OCI-LY1 (cell line): ENCODE data around the gene VAV2.

Experiments
- H2AFZ ChIP-seq: fragments of 200-600 bp; sonication (generic), shearing (Covaris generic); 2 replicates; pipeline ENCODE4 v1.6.0; 2014; ENCODE audit warnings: antibody characterized with exemption, mild to moderate bottlenecking, low read length
- H3F3A ChIP-seq: fragments of 200-600 bp; sonication (generic), shearing (Covaris generic); 2 replicates; pipeline ENCODE4 v1.6.0; 2014; ENCODE audit warnings: mild to moderate bottlenecking, antibody characterized with exemption, low read length, moderate library complexity; ENCODE audit not compliant: insufficient read depth
- H3K27ac ChIP-seq: fragments of 200-600 bp; sonication (generic); 2 replicates; pipeline ENCODE4 v1.5.1; 2014; ENCODE audit warnings: low read length, mixed run types, mild to moderate bottlenecking, low read depth; ENCODE audit not compliant: poor library complexity, severe bottlenecking
- H3K27me3 ChIP-seq: fragments of 200-600 bp; sonication (generic); 2 replicates; pipeline ENCODE4 v1.6.0; 2014; ENCODE audit warnings: antibody characterized with exemption, mild to moderate bottlenecking, low read length, moderate library complexity; ENCODE audit not compliant: insufficient read depth
- H3K36me3 ChIP-seq: fragments of 200-600 bp; sonication (generic); 2 replicates; pipeline ENCODE4 v1.6.1; 2014; ENCODE audit warnings: mild to moderate bottlenecking, antibody characterized with exemption, low read length, moderate library complexity, mixed read lengths; ENCODE audit not compliant: insufficient read depth
- H3K4me1 ChIP-seq: fragments of 200-600 bp; sonication (generic); 2 replicates; pipeline ENCODE4 v1.5.1; 2014; ENCODE audit warnings: mild to moderate bottlenecking, low read length, moderate library complexity; ENCODE audit not compliant: insufficient read depth, severe bottlenecking
- H3K4me2 ChIP-seq: fragments of 200-600 bp; sonication (generic), shearing (Covaris generic); 2 replicates; pipeline ENCODE4 v1.6.1; 2014; ENCODE audit warnings: low read length
- H3K4me3 ChIP-seq: fragments of 200-600 bp; sonication (generic); 2 replicates; pipeline ENCODE4 v1.5.1; 2014; ENCODE audit warnings: low read length, low read depth, mild to moderate bottlenecking, mixed read lengths; ENCODE audit not compliant: poor library complexity, severe bottlenecking
- H3K79me2 ChIP-seq: fragments of 200-600 bp; shearing (Covaris generic); 2 replicates; pipeline ENCODE4 v1.6.1; 2016; ENCODE audit warnings: mixed run types, low read length, mixed read lengths; ENCODE audit not compliant: insufficient read depth
- H3K9ac ChIP-seq: fragments of 200-600 bp; sonication (generic), shearing (Covaris generic); 2 replicates; pipeline ENCODE4 v1.6.1; 2014; ENCODE audit warnings: mild to moderate bottlenecking, low read length, mixed read lengths
- H3K9me2 ChIP-seq: fragments of 200-600 bp; sonication (generic), shearing (Covaris generic); 2 replicates; pipeline ENCODE4 v1.6.1; 2014; ENCODE audit warnings: low read depth, mild to moderate bottlenecking, low read length, mixed read lengths
- H3K9me3 ChIP-seq: fragments of 200-600 bp; shearing (Covaris generic); 2 replicates; pipeline ENCODE4 v1.6.1; 2014; ENCODE audit warnings: low read length, mixed read lengths
- H4K20me1 ChIP-seq: fragments of 200-600 bp; sonication (generic), shearing (Covaris generic); 2 replicates; pipeline ENCODE4 v1.6.0; 2016; ENCODE audit warnings: mild to moderate bottlenecking, low read length; ENCODE audit not compliant: insufficient read depth
- EZH2 ChIP-seq: fragments of 200-600 bp; sonication (generic), shearing (Covaris generic); IDR thresholded peaks from 2 replicates; pipeline ENCODE4 v1.8.0; 2017; ENCODE audit warnings: borderline replicate concordance, mixed run types, mild to moderate bottlenecking, antibody characterized with exemption, low read length, moderate library complexity, mixed read lengths
- TF ChIP-seq, protein P1 (sequence below): fragments of 200-600 bp; sonication (generic), shearing (Covaris generic); IDR thresholded peaks from 2 replicates; pipeline ENCODE4 v1.5.1; 2017; ENCODE audit warnings: mild to moderate bottlenecking, antibody characterized with exemption, low read length, moderate library complexity, mixed read lengths

The VAV2 gene

GRCh38 chr9:133785753-133786370 lies 206.3 kb downstream of the VAV2 start:
- H3K4me1 ChIP-seq = no peaks in the 10 kb centered on the region
- H3K27ac ChIP-seq = no peak overlapping the region

DNA sequence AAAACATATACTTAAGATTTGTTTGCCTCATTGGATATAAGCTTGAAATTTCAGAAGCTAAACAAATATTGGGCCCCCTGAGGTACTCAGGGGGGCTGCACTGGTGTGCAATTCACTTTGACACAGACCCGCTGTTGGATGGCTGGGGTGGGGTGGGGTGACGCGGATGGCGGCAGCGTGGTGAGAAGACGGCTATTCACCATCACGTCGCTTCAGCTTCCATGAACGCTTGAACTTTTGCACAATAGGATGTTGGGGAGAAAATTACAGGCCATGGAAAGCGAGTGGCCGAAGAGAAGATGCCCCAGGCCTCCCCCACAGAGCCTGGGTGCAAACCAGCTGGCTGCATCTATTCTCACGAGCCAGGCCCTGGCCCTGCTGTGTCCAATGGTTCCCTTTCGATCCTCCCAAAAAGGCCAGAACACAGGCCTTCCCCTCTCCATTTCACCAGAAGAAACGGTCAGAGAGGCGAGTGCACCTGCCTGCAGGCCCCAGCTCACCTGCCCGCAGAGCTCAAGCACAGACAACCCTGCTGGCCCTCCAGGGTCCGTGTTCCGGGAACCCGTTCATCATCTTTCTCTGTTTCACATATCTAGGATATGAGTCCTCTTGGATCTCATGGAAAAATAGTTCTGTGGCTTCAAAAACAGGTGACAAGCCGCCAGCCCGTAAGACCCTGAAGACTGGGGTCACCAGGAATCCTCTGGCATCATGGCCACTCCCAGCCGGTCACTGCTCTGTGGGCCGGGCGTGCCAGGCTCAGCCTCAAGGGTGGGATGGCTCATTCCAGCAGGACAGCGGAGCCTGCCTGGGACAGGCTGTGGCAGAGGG lies 207.2 kb downstream of the VAV2 start:
- no peak for TF ChIP-seq EZH2
- TF ChIP-seq, protein P1, sequence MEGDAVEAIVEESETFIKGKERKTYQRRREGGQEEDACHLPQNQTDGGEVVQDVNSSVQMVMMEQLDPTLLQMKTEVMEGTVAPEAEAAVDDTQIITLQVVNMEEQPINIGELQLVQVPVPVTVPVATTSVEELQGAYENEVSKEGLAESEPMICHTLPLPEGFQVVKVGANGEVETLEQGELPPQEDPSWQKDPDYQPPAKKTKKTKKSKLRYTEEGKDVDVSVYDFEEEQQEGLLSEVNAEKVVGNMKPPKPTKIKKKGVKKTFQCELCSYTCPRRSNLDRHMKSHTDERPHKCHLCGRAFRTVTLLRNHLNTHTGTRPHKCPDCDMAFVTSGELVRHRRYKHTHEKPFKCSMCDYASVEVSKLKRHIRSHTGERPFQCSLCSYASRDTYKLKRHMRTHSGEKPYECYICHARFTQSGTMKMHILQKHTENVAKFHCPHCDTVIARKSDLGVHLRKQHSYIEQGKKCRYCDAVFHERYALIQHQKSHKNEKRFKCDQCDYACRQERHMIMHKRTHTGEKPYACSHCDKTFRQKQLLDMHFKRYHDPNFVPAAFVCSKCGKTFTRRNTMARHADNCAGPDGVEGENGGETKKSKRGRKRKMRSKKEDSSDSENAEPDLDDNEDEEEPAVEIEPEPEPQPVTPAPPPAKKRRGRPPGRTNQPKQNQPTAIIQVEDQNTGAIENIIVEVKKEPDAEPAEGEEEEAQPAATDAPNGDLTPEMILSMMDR = no peak
- no peaks in the 10 kb centered on the region for H4K20me1 ChIP-seq
- no peaks in the 10 kb centered on the region for H3K36me3 ChIP-seq

More at GRCh38 chr9:133785753-133786370, 206.3 kb downstream of the VAV2 start:
- no peaks in the 10 kb centered on the region for H3K9me2 ChIP-seq
- no peaks in the 10 kb centered on the region for H3K27me3 ChIP-seq
- TF ChIP-seq EZH2 = no peak
- TF ChIP-seq, protein P1 = no peak
- H2AFZ ChIP-seq = no peak overlapping the region
- H3K4me2 ChIP-seq = no peak overlapping the region
- H3K79me2 ChIP-seq = no peaks in the 10 kb centered on the region
- H3K36me3 ChIP-seq = no peaks in the 10 kb centered on the region
- H3F3A ChIP-seq = no peaks in the 10 kb centered on the region
- no peak overlapping the region for H3K4me3 ChIP-seq
- no peak overlapping the region for H3K9ac ChIP-seq
- no peaks in the 10 kb centered on the region for H3K9me3 ChIP-seq
- no peaks in the 10 kb centered on the region for H4K20me1 ChIP-seq

DNA sequence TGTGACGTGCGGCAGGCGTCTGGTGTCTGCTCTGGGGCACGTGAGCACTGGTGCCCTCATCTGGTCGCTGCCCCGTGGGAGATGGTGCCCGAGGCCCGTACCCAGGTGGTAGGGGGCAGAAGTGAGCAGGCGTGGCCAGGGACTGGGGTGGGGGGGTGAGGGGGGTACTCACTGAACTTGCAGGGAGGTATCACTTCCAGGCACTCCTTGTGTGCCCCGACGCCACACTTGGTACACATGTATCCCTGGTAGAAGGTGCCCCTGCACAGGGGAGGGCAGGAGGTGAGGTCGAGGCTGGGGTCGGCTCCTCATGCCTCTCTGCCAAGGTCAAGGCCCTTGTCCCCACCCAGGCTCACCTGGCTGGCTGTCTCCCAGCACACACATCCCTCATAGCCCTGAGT lies 208.8 kb downstream of the VAV2 start:
- Histone ChIP-seq H3K9me3 (no peaks in the 10 kb centered on the region), H3K27ac (no peak overlapping the region)
- no peak for TF ChIP-seq EZH2
- TF ChIP-seq, protein P1 = no peak

More for the DNA sequence above, 207.2 kb downstream of the VAV2 start:
- Histone ChIP-seq H3K9me2 (no peaks in the 10 kb centered on the region), H3K9ac (no peak overlapping the region), H3K4me1 (no peaks in the 10 kb centered on the region), H3F3A (no peaks in the 10 kb centered on the region), H3K4me3 (no peak overlapping the region), H2AFZ (no peak overlapping the region), H3K27me3 (no peaks in the 10 kb centered on the region), H3K4me2 (no peak overlapping the region), H3K27ac (no peak overlapping the region), H3K79me2 (no peaks in the 10 kb centered on the region), H3K9me3 (no peaks in the 10 kb centered on the region)

More for the DNA sequence above, 208.8 kb downstream of the VAV2 start:
- Histone ChIP-seq H3K36me3 (no peaks in the 10 kb centered on the region), H3K4me3 (no peak overlapping the region), H3K27me3 (no peaks in the 10 kb centered on the region), H3F3A (no peaks in the 10 kb centered on the region), H3K4me1 (no peaks in the 10 kb centered on the region), H3K79me2 (no peaks in the 10 kb centered on the region), H3K9ac (no peak overlapping the region), H4K20me1 (no peaks in the 10 kb centered on the region), H3K9me2 (no peaks in the 10 kb centered on the region), H3K4me2 (no peak overlapping the region), H2AFZ (no peak overlapping the region)
